ENCODE measurements around the gene NHLRC2.
A peak's percentile ranks its signal among the peaks of the same experiment; 100 is the strongest.

The NHLRC2 gene

GRCh38 chr10:113945687-113946085 is 91.2 kb downstream of the NHLRC2 start:
- no peak for DNase-seq

- DNase-seq, result no peak
Observed at GRCh38 chr10:113947184-113948041, 93.0 kb downstream of the NHLRC2 start.

GRCh38 chr10:113948048-113948447 is 93.6 kb downstream of the NHLRC2 start:
- DNase-seq, result no peak

GRCh38 chr10:113950268-113950667 is 95.8 kb downstream of the NHLRC2 start:
- no peak for DNase-seq

- DNase-seq, result no peak
Observed at GRCh38 chr10:113953505-113954272, 99.2 kb downstream of the NHLRC2 start.

- no peak for DNase-seq
Observed at GRCh38 chr10:113954409-113954808, 99.9 kb downstream of the NHLRC2 start.

- DNase-seq, result no peak
Observed at GRCh38 chr10:113957013-113957412, 102.6 kb downstream of the NHLRC2 start.

GRCh38 chr10:113958631-113959382 is 104.3 kb downstream of the NHLRC2 start:
- no peak for DNase-seq

- no peak for DNase-seq
Observed at GRCh38 chr10:113959383-113959760, 104.9 kb downstream of the NHLRC2 start.

- peak; percentile 43 for DNase-seq
Observed at GRCh38 chr10:113960617-113961181, 106.2 kb downstream of the NHLRC2 start.

GRCh38 chr10:113961182-113962031 is 106.9 kb downstream of the NHLRC2 start:
- peak; percentile 56 for DNase-seq

- DNase-seq, result no peak
Observed at GRCh38 chr10:113965077-113965476, 110.6 kb downstream of the NHLRC2 start.

GRCh38 chr10:113965683-113966082 is 111.2 kb downstream of the NHLRC2 start:
- DNase-seq, result no peak
